ENCODE data around the gene MTG2. TPM values are rescaled to one million over a fixed set of nuclear protein-coding genes. Genes with fewer than 3 reads are reported as not detected.

Gene MTG2
- total and polyA plus RNA-seq, 2 donors from 2014 or later, result 36.1 to 45.2 TPM

DNA sequence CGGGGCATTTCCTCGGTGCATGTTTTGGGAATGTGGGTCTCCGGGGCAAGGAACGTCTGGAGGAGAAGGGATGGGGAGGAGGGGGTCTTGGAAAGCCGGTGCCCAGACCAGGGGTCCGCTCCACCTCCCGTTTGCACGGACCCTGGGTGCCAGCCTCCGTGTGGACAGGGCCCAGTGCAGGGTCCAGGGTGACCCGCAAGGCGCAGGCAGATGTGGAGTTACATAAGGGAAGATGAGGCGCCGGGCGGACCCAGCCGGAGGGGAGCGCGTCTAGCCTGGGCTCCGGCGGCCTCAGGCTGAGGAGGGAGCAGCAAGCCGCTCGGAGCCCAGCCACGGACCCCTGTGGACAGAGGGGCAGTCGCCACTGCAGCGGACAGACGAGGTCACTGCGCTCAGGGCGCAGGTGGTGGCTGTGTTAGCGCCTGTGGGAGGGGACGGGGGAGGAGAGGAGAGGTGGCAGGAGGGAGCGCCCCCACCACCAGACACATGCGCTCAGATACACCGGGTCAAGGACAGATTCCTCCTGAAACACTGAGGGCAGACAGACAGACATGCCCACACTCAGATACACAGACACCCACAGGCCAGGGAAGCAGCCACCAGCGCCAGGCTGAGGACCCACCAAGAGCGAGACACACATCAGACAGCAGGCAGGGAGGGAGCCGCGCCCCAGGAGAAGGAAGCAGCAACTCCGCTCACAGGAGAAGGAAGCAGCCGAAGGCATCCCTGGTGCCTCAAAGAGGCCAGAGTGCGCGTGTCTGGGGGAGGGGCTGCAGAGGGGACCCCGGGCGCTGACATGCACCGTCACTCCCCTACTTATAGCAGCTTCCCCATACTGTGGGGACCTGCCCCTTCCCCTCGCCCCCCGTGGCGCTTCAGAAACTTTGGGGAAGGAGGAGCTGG is 38.1 kb downstream of the MTG2 start:
- FAIRE-seq (no peak), DNase-seq (no peak)
- no peak overlapping the region for H3K4me3 ChIP-seq (ENCODE audit: low read length in 3 of 3)
- TF ChIP-seq CTCF (IDR thresholded peaks at IDR 0.05; ENCODE audit: borderline replicate concordance, extremely low read depth, insufficient read depth), result no peak
- H3K9me3 ChIP-seq (ENCODE audit: control insufficient read depth in 2 of 3, insufficient read depth in 1 of 3, low read length in 3 of 3), result no peaks in the 10 kb centered on the region
- no peaks in the 10 kb centered on the region for H3K36me3 ChIP-seq (ENCODE audit: control insufficient read depth in 2 of 3, insufficient read depth in 3 of 3, low read length in 3 of 3)
- H3K27ac ChIP-seq (ENCODE audit: low read depth in 2 of 2, low read length in 2 of 2), result no peak overlapping the region
- H3K9ac ChIP-seq (ENCODE audit: low read length in 3 of 3), result no peak overlapping the region
- H3K27me3 ChIP-seq (ENCODE audit: control insufficient read depth, insufficient read depth, low read length), result peaks cover 23% of the 10 kb centered on the region
- peaks cover 0 to 9% (median 0%) of the 10 kb centered on the region in 3 donors for H3K4me1 ChIP-seq (ENCODE audit: control insufficient read depth in 2 of 3, insufficient read depth in 2 of 3, low read depth in 1 of 3, low read length in 3 of 3)
- intact Hi-C loops (cut with DNase I), result no loop called here

DNA sequence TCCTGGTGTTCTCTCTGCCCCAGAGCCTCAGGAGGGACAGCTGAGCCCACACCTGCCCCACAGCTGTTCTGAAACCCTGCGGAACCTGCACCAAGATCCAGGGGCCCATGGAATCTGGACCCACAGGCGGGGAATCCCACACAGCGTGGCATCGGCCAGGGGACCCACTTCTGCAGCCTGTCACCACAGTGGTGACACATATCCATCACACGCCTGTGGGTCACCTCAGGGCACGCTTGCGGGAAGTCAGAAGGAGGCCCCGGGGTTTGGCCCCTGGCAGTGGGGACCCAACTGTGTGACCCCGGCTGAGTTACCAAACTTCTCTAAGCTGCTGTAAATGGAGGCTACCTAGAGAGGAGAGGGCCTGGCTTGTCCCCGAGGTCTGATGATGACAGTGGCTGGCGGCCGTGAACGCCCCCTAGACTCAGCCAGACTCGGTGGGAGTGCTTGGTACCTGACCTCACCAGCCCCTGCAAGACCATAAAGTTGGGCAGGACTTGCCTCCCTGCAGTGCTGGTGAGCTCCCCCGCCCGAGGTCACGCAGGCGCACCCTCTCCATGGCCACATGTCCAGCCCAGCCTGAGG is 39.5 kb downstream of the MTG2 start:
- no peaks in the 10 kb centered on the region for H3K36me3 ChIP-seq (ENCODE audit: control insufficient read depth in 2 of 3, insufficient read depth in 3 of 3, low read length in 3 of 3)
- H3K27ac ChIP-seq (ENCODE audit: low read depth in 2 of 2, low read length in 2 of 2), result no peak overlapping the region
- TF ChIP-seq CTCF (IDR thresholded peaks at IDR 0.05; ENCODE audit: borderline replicate concordance, extremely low read depth, insufficient read depth), result no peak
- H3K27me3 ChIP-seq (ENCODE audit: control insufficient read depth, insufficient read depth, low read length), result peaks cover 20% of the 10 kb centered on the region
- DNase-seq (no peak), FAIRE-seq (no peak)
- no peak overlapping the region for H3K9ac ChIP-seq (ENCODE audit: low read length in 3 of 3)
- no peaks in the 10 kb centered on the region for H3K9me3 ChIP-seq (ENCODE audit: control insufficient read depth in 2 of 3, insufficient read depth in 1 of 3, low read length in 3 of 3)
- peaks cover 0 to 9% (median 0%) of the 10 kb centered on the region in 3 donors for H3K4me1 ChIP-seq (ENCODE audit: control insufficient read depth in 2 of 3, insufficient read depth in 2 of 3, low read depth in 1 of 3, low read length in 3 of 3)
- intact Hi-C loops (cut with DNase I), result no loop called here
- no peak overlapping the region for H3K4me3 ChIP-seq (ENCODE audit: low read length in 3 of 3)

DNA sequence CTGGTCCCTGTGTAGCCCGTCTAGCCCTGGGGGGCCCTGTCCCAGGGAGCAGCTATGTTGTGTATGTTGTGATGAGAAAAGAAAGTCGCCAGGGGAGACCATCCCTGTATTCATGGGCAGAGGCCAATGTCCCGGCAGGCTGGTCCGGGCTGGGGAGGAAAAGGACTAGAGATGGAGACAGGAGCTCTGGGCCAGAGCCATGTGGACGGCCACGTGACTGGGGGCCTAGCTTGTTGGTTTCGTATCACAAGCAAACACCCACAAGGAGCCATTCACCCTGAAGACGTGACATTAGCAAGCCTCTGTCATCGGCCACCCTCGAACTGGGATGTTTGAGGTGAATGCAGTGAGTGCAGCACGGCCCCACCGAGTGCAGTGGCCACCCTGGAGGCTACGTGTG is 40.1 kb downstream of the MTG2 start:
- H3K27me3 ChIP-seq (ENCODE audit: control insufficient read depth, insufficient read depth, low read length), result peaks cover 17% of the 10 kb centered on the region

More for the DNA sequence above, 40.1 kb downstream of the MTG2 start:
- no peak for TF ChIP-seq CTCF (IDR thresholded peaks at IDR 0.05; ENCODE audit: borderline replicate concordance, extremely low read depth, insufficient read depth)
- no peaks in the 10 kb centered on the region for H3K9me3 ChIP-seq (ENCODE audit: control insufficient read depth in 2 of 3, insufficient read depth in 1 of 3, low read length in 3 of 3)
- intact Hi-C loops (cut with DNase I), result no loop called here
- no peak overlapping the region for H3K9ac ChIP-seq (ENCODE audit: low read length in 3 of 3)
- no peak overlapping the region for H3K27ac ChIP-seq (ENCODE audit: low read depth in 2 of 2, low read length in 2 of 2)
- peaks cover 0 to 9% (median 0%) of the 10 kb centered on the region in 3 donors for H3K4me1 ChIP-seq (ENCODE audit: control insufficient read depth in 2 of 3, insufficient read depth in 2 of 3, low read depth in 1 of 3, low read length in 3 of 3)
- H3K4me3 ChIP-seq (ENCODE audit: low read length in 3 of 3), result no peak overlapping the region
- no peaks in the 10 kb centered on the region for H3K36me3 ChIP-seq (ENCODE audit: control insufficient read depth in 2 of 3, insufficient read depth in 3 of 3, low read length in 3 of 3)
- DNase-seq (no peak), FAIRE-seq (no peak)

All from kidney (tissue), 14 donors.